GM10266 (cell line): ENCODE data around the gene EFCAB6.

Experiments
- DNase-seq: peaks from one replicate; pipeline ENCODE4 v3.0.0; 2012; ENCODE audit errors: extremely low spot score
- CTCF ChIP-seq: IDR thresholded peaks from 2 replicates; pipeline ENCODE4 v1.5.1; 2012; ENCODE audit warnings: mild to moderate bottlenecking, low read depth; ENCODE audit not compliant: control insufficient read depth, insufficient read depth; ENCODE audit errors: missing control alignments

Gene EFCAB6

GRCh38 chr22:43783777-43784176 is 28.3 kb downstream of the EFCAB6 start:
- no peak for TF ChIP-seq CTCF
- DNase-seq = no peak

- no peak for DNase-seq
- no peak for TF ChIP-seq CTCF
Measured at GRCh38 chr22:43782448-43782847, 29.7 kb downstream of the EFCAB6 start.

DNA sequence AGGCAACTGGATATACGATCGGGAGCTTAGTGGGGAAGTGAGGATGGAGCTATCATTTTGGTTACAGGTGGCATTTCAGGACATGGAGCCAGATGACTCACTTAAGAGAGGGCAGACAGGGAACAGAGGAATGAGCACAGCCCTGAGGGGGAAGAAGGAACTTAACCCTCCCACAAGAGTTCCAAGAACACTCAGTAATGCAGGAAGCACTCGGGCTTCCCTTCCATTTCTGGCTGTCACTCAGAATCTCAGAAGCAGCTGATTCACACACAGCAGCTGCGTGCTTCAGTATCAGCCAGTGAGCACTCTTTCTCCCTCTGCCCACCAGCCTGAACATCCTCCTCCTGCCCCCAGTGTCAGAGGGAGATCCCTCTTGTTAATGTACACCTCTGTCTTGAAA is 34.8 kb downstream of the EFCAB6 start:
- DNase-seq = no peak
- TF ChIP-seq CTCF = no peak

GRCh38 chr22:43776081-43776670 is 35.9 kb downstream of the EFCAB6 start:
- no peak for TF ChIP-seq CTCF
- DNase-seq = no peak

DNA sequence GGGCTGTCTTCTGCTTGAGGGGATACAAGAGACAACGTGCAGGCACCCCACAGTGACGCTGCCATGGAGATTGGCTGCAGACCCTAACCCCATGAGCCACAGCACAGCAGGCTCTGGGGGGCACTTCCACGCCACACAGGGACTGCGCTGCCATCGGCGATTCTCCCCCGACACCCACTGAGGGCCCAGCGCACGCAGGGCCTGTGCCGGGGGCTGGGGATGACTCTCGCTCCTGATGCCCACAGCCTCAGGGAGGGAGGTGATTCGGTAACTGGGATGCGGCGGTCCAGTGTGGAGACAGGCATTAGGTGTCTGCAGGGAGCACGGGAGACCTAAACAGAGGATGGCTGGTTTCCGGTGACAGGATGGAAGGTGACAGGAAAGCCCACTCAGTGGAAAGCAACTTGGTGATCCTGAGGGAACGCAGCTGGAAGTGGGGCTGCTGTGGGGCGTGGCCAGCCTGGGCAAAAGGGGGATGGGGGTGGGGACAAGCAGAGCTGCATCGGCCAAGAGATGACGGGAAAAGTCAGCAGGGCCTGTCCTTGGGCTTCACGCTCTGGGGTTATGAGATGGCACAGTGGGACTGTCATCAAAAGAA is 37.7 kb downstream of the EFCAB6 start:
- no peak for TF ChIP-seq CTCF
- no peak for DNase-seq

GRCh38 chr22:43772831-43773230 is 39.3 kb downstream of the EFCAB6 start:
- no peak for TF ChIP-seq CTCF
- no peak for DNase-seq

GRCh38 chr22:43755452-43755851 is 56.7 kb downstream of the EFCAB6 start:
- DNase-seq = no peak

More at GRCh38 chr22:43755452-43755851, 56.7 kb downstream of the EFCAB6 start:
- no peak for TF ChIP-seq CTCF
